Measurements from ENCODE around the gene MCOLN1. TPM values are rescaled to one million over a fixed set of nuclear protein-coding genes. Genes with fewer than 3 reads are reported as not detected.
A peak's percentile ranks its signal among the peaks of the same experiment; 100 is the strongest.

MCOLN1 gene
- total and polyA plus RNA-seq, 9 of the 15 experiments (the other 6 are each of a cell fraction or from before 2014, with no cell fraction given), result 0.25 to 15.4 (median 7.1) TPM

DNA sequence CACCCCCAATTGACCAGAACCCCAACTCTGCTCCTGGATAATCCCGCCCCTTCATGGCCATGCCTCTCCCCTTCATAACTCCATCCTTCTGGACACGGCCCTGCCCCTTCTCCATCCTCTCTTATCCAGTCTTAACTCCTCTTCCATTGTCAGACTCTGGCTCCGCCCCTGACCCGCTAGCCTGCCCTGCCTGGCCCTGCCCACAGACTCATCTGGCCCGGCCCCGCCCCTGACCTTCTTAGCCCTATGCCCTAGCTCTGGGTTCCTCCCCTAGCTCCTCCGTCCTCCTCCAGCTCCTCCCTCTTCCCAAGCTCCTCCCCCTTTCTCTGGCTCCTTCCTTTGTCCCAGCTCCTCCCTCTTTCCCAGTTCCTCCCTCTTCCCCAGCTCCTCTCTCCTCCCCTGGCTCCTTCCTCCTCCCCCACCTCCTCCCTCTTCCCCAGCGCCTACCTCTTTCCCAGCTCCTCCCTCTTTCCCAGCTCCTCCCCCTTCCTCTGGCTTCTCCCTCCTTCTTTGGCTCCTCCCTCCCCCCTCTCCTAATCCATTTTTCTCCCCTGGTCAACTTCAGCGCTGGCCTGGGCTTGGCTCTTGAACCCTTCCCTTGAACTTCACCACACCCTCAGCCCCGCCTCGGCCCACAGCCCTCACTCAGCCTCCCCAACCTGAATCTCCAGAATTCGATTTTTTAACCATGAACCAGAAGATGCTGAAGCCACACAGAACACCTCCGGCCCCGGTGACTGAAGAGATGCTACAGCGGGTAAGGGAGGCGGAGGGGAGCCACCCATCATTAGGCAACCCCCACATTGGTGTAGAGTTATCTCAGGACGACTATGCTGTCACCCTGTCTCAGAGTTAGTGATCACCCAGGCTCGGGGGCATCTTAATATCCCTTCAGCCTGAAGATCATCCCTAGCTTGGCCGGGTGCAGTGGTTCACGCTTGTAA lies 15.8 kb upstream of the MCOLN1 start (continued):
- TF ChIP-seq ESRRA (IDR thresholded peaks at IDR 0.05; ENCODE audit: borderline replicate concordance, low read depth) (peak; percentile 55; the same call in 1 of the 2 replicates), ZNF644 (tag; IDR thresholded peaks at IDR 0.05; ENCODE audit: low read depth) (no peak), POLR2G (IDR thresholded peaks at IDR 0.05; ENCODE audit: low read depth, low read length) (no peak), CEBPG (CRISPR knock-in tag; IDR thresholded peaks at IDR 0.05) (no peak), CEBPG (tag; conservative IDR thresholded peaks at IDR 0.05 in 1 of 2, IDR thresholded peaks at IDR 0.05 in 1 of 2) (no peak), POLR2AphosphoS5 (IDR thresholded peaks at IDR 0.05; ENCODE audit: control insufficient read depth, insufficient read depth, low read depth, low read length) (no peak), ZNF75A (CRISPR knock-in tag; IDR thresholded peaks at IDR 0.05) (no peak), ELF1 (tag; IDR thresholded peaks at IDR 0.05) (no peak), SIRT6 (IDR thresholded peaks at IDR 0.05; ENCODE audit: low read depth, low read length) (no peak), SPI1 (IDR thresholded peaks at IDR 0.05; ENCODE audit: borderline replicate concordance, low read depth, low read length) (peak; percentile 67; the same call in 1 of the 2 replicates), RBM39 (optimal IDR thresholded peaks at IDR 0.05; ENCODE audit: low read depth, low read length) (no peak), BRF1 (IDR thresholded peaks at IDR 0.05; ENCODE audit: borderline replicate concordance, extremely low read depth, insufficient read length) (no peak), ZNF707 (CRISPR knock-in tag; conservative IDR thresholded peaks at IDR 0.05) (no peak), CSDE1 (IDR thresholded peaks at IDR 0.05) (no peak), MEIS2 (IDR thresholded peaks at IDR 0.05; ENCODE audit: partially characterized antibody) (no peak), PHF20 (IDR thresholded peaks at IDR 0.05; ENCODE audit: partially characterized antibody) (no peak)
- TF ChIP-seq, protein P1, sequence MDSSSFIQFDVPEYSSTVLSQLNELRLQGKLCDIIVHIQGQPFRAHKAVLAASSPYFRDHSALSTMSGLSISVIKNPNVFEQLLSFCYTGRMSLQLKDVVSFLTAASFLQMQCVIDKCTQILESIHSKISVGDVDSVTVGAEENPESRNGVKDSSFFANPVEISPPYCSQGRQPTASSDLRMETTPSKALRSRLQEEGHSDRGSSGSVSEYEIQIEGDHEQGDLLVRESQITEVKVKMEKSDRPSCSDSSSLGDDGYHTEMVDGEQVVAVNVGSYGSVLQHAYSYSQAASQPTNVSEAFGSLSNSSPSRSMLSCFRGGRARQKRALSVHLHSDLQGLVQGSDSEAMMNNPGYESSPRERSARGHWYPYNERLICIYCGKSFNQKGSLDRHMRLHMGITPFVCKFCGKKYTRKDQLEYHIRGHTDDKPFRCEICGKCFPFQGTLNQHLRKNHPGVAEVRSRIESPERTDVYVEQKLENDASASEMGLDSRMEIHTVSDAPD (CRISPR knock-in tag; IDR thresholded peaks at IDR 0.05), result no peak
- TF ChIP-seq, protein P2, sequence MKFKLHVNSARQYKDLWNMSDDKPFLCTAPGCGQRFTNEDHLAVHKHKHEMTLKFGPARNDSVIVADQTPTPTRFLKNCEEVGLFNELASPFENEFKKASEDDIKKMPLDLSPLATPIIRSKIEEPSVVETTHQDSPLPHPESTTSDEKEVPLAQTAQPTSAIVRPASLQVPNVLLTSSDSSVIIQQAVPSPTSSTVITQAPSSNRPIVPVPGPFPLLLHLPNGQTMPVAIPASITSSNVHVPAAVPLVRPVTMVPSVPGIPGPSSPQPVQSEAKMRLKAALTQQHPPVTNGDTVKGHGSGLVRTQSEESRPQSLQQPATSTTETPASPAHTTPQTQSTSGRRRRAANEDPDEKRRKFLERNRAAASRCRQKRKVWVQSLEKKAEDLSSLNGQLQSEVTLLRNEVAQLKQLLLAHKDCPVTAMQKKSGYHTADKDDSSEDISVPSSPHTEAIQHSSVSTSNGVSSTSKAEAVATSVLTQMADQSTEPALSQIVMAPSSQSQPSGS (CRISPR knock-in tag; IDR thresholded peaks at IDR 0.05), result no peak
- TF ChIP-seq, protein P3, sequence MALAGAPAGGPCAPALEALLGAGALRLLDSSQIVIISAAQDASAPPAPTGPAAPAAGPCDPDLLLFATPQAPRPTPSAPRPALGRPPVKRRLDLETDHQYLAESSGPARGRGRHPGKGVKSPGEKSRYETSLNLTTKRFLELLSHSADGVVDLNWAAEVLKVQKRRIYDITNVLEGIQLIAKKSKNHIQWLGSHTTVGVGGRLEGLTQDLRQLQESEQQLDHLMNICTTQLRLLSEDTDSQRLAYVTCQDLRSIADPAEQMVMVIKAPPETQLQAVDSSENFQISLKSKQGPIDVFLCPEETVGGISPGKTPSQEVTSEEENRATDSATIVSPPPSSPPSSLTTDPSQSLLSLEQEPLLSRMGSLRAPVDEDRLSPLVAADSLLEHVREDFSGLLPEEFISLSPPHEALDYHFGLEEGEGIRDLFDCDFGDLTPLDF (CRISPR knock-in tag; IDR thresholded peaks at IDR 0.05), result no peak
- TF ChIP-seq, protein P4, sequence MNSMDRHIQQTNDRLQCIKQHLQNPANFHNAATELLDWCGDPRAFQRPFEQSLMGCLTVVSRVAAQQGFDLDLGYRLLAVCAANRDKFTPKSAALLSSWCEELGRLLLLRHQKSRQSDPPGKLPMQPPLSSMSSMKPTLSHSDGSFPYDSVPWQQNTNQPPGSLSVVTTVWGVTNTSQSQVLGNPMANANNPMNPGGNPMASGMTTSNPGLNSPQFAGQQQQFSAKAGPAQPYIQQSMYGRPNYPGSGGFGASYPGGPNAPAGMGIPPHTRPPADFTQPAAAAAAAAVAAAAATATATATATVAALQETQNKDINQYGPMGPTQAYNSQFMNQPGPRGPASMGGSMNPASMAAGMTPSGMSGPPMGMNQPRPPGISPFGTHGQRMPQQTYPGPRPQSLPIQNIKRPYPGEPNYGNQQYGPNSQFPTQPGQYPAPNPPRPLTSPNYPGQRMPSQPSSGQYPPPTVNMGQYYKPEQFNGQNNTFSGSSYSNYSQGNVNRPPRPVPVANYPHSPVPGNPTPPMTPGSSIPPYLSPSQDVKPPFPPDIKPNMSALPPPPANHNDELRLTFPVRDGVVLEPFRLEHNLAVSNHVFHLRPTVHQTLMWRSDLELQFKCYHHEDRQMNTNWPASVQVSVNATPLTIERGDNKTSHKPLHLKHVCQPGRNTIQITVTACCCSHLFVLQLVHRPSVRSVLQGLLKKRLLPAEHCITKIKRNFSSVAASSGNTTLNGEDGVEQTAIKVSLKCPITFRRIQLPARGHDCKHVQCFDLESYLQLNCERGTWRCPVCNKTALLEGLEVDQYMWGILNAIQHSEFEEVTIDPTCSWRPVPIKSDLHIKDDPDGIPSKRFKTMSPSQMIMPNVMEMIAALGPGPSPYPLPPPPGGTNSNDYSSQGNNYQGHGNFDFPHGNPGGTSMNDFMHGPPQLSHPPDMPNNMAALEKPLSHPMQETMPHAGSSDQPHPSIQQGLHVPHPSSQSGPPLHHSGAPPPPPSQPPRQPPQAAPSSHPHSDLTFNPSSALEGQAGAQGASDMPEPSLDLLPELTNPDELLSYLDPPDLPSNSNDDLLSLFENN (IDR thresholded peaks at IDR 0.05; ENCODE audit: low read depth in 2 of 2, low read length in 2 of 2), result no peak

All from K562 (cell line).